SK-N-SH (cell line): ENCODE measurements around the gene NIPSNAP3A. TPM values are rescaled to one million over a fixed set of nuclear protein-coding genes. Genes with fewer than 3 reads are reported as not detected.

Experiments used
- CTCF ChIA-PET: fragments of 300-600, 350-600 bp; formaldehyde crosslinking; extraction: SDS; loops from one replicate; lab custom pipeline; 2021; lab: Yijun Ruan, JAX
- POLR2A ChIA-PET: fragments of 350-600 bp; sonication (Branson Sonifier 250); formaldehyde crosslinking; extraction: SDS; loops from one replicate; lab custom pipeline; 2020; ENCODE audit warnings: antibody characterized with exemption, inconsistent platforms; lab: Yijun Ruan, JAX
- DNase-seq: peaks from one replicate; pipeline ENCODE4 v3.0.0; 2012
- H2AFZ ChIP-seq: fragments of 200-600 bp; sonication (generic); 2 replicates; pipeline ENCODE4 v1.8.1; 2016; ENCODE audit warnings: antibody characterized with exemption, mild to moderate bottlenecking, low read depth
- H3F3A ChIP-seq: fragments of 200-600 bp; sonication (generic); replicated peaks from 2 replicates; pipeline ENCODE3; 2016; ENCODE audit warnings: antibody characterized with exemption, mild to moderate bottlenecking; ENCODE audit not compliant: insufficient read depth
- H3K27ac ChIP-seq, 2 experiments: fragments of 200-500 bp in 1 of 2; fragments of 200-600 bp in 1 of 2; sonication (Bioruptor generic) in 1 of 2; sonication (generic), shearing (Covaris generic) in 1 of 2; 2 replicates each; pipeline versions ENCODE4 v1.5.1 to v1.6.1; 2014 to 2016; ENCODE audit warnings: low read depth in 2 of 2, inconsistent platforms in 1 of 2, low read length in 1 of 2, mild to moderate bottlenecking in 1 of 2, mixed read lengths in 1 of 2
- H3K27me3 ChIP-seq: fragments of 200-600 bp; sonication (generic), shearing (Covaris generic); 2 replicates; pipeline ENCODE4 v1.6.1; 2016; ENCODE audit warnings: mixed run types; ENCODE audit not compliant: insufficient read depth
- H3K36me3 ChIP-seq, 2 experiments: fragments of 200-500 bp in 1 of 2; fragments of 200-600 bp in 1 of 2; sonication (Bioruptor generic) in 1 of 2; sonication (generic) in 1 of 2; replicated peaks in 1 of 2; 2 replicates each; pipeline versions ENCODE3 to v1.5.1; 2014 to 2016; ENCODE audit warnings: low read length in 1 of 2, mild to moderate bottlenecking in 1 of 2; ENCODE audit not compliant: insufficient read depth in 2 of 2, control insufficient read depth in 1 of 2
- H3K4me1 ChIP-seq, 2 experiments: fragments of 200-500 bp in 1 of 2; fragments of 200-600 bp in 1 of 2; sonication (Bioruptor generic) in 1 of 2; sonication (generic), shearing (Covaris generic) in 1 of 2; 2 replicates each; pipeline versions ENCODE4 v1.5.1 to v1.6.1; 2014 to 2016; ENCODE audit warnings: low read depth in 1 of 2, low read length in 1 of 2, mixed run types in 1 of 2; ENCODE audit not compliant: insufficient read depth in 2 of 2, control insufficient read depth in 1 of 2
- H3K4me2 ChIP-seq: fragments of 200-600 bp; sonication (generic), shearing (Covaris generic); 2 replicates; pipeline ENCODE4 v1.6.1; 2017; ENCODE audit warnings: mixed run types
- H3K4me3 ChIP-seq, 2 experiments: fragments of 200-500 bp in 1 of 2; fragments of 200-600 bp in 1 of 2; sonication (Bioruptor generic) in 1 of 2; sonication (generic), shearing (Covaris generic) in 1 of 2; 2 replicates each; pipeline versions ENCODE4 v1.5.1 to v1.8.1; 2014 to 2016; ENCODE audit warnings: low read depth in 2 of 2, inconsistent platforms in 1 of 2, low read length in 1 of 2, mild to moderate bottlenecking in 1 of 2, mixed read lengths in 1 of 2, moderate library complexity in 1 of 2
- H3K79me2 ChIP-seq: fragments of 200-600 bp; sonication (generic); 2 replicates; pipeline ENCODE4 v1.8.1; 2017; ENCODE audit warnings: mild to moderate bottlenecking; ENCODE audit not compliant: insufficient read depth
- H3K9ac ChIP-seq: fragments of 200-600 bp; sonication (generic); 2 replicates; pipeline ENCODE4 v1.6.1; 2017; ENCODE audit warnings: mixed run types
- H3K9me2 ChIP-seq: fragments of 200-600 bp; sonication (generic); 2 replicates; pipeline ENCODE4 v1.6.1; 2017; ENCODE audit warnings: mixed run types
- H3K9me3 ChIP-seq: fragments of 200-600 bp; sonication (generic); 2 replicates; pipeline ENCODE4 v1.6.1; 2017; ENCODE audit warnings: mixed run types, mild to moderate bottlenecking, moderate library complexity
- H4K20me1 ChIP-seq: fragments of 200-600 bp; sonication (generic); 2 replicates; pipeline ENCODE4 v1.6.1; 2017; ENCODE audit warnings: mild to moderate bottlenecking, mixed run types; ENCODE audit not compliant: insufficient read depth
- FOXJ3 ChIP-seq: sonication (generic); formaldehyde crosslinking; IDR thresholded peaks from 2 replicates; pipeline ENCODE4 v1.5.1; 2020; ENCODE audit warnings: mild to moderate bottlenecking, missing genetic modification reagents
- GABPA ChIP-seq: IDR thresholded peaks from 2 replicates; pipeline ENCODE4 v1.4.0; 2012; ENCODE audit warnings: low read depth, mild to moderate bottlenecking
- MXI1 ChIP-seq: IDR thresholded peaks from 2 replicates; pipeline ENCODE4 v1.6.1; 2012; ENCODE audit warnings: mild to moderate bottlenecking, low read depth, low read length, improper control_type of control experiment
- NRF1 ChIP-seq: IDR thresholded peaks from 2 replicates; pipeline ENCODE4 v1.6.1; 2012; ENCODE audit warnings: low read depth, mild to moderate bottlenecking, low read length
- PBX3 ChIP-seq: IDR thresholded peaks from 2 replicates; pipeline ENCODE4; 2012
- RAD21 ChIP-seq: IDR thresholded peaks from 2 replicates; pipeline ENCODE4 v1.6.1; 2012; ENCODE audit warnings: mild to moderate bottlenecking, low read length
- RFX5 ChIP-seq: IDR thresholded peaks from 2 replicates; pipeline ENCODE4 v1.6.1; 2012; ENCODE audit warnings: mild to moderate bottlenecking, improper control_type of control experiment, low read length
- SIN3A ChIP-seq: IDR thresholded peaks from 2 replicates; pipeline ENCODE4 v1.6.1; 2012; ENCODE audit warnings: low read depth, mild to moderate bottlenecking, low read length, moderate library complexity, borderline replicate concordance
- TCF12 ChIP-seq: IDR thresholded peaks from 2 replicates; pipeline ENCODE4 v1.4.0; 2012
- TEAD4 ChIP-seq: IDR thresholded peaks from 2 replicates; pipeline ENCODE4 v1.4.0; 2012; ENCODE audit warnings: mild to moderate bottlenecking, borderline replicate concordance; ENCODE audit not compliant: insufficient read depth
- ZBTB33 ChIP-seq: IDR thresholded peaks from 2 replicates; pipeline ENCODE4 v1.4.0; 2012; ENCODE audit warnings: low read depth, borderline replicate concordance
- WGBS: methylation state at CpG from one replicate; pipeline ENCODE4 v1.1.6; 2017; ENCODE audit warnings: low lambda C conversion rate; 5-methylcytosine and 5-hydroxymethylcytosine counted together
- polyA plus RNA-seq, 3 experiments: library from polyadenylated mRNA; depleted of rRNA; stranded (reverse); fragments of >200 nt; gene quantifications; 2 replicates each; pipeline ENCODE4 v1.2.3, GENCODE V29; 2012
- TF ChIP-seq, protein P1 (sequence below): IDR thresholded peaks from 2 replicates; pipeline ENCODE4 v1.4.0; 2012; ENCODE audit warnings: low read depth, borderline replicate concordance

The NIPSNAP3A gene
- polyA plus RNA-seq, 1 of the 3 experiments (the other 2 are of a cell fraction): 29.2 TPM

- Histone ChIP-seq H3K4me1 (no peaks in the 10 kb centered on the region; a peak in 1 of 4 replicates), H3K9me2 (no peaks in the 10 kb centered on the region), H3K4me3 (no peak overlapping the region), H3K27ac (no peak overlapping the region), H3K9me3 (no peaks in the 10 kb centered on the region), H2AFZ (no peak overlapping the region), H3K9ac (no peak overlapping the region), H3K27me3 (no peaks in the 10 kb centered on the region), H3K4me2 (no peak overlapping the region), H3K36me3 (peaks cover 0 to 8% of the 10 kb centered on the region in 2 experiments), H3K79me2 (no peaks in the 10 kb centered on the region), H3F3A (no peaks in the 10 kb centered on the region), H4K20me1 (no peaks in the 10 kb centered on the region)
- DNase-seq: no peak
- 83% methylated on average over 4 of the region's 4 CpGs for WGBS
- ChIA-PET POLR2A (interaction anchor here (0.5 kb wide), 1 partner anchor 498 kb away, joined by 3 read pairs; no protein-coding TSS in a partner anchor), CTCF (interaction anchor here (1.0 to 2.4 kb wide), 8 partner anchors 29 to 637 kb away, joined by 3 to 12 read pairs (median 4); partner anchors contain the start of gene ABCA1)
- TF ChIP-seq FOXJ3 (CRISPR knock-in tag): no peak
- no peak for TF ChIP-seq RFX5
- TF ChIP-seq PBX3: no peak
- TF ChIP-seq ZBTB33: no peak
- no peak for TF ChIP-seq GABPA
- no peak for TF ChIP-seq SIN3A
- no peak for TF ChIP-seq MXI1
- TF ChIP-seq TEAD4: no peak
- no peak for TF ChIP-seq NRF1
Observed at GRCh38 chr9:104778802-104779201, 31.3 kb downstream of the NIPSNAP3A start.

DNA sequence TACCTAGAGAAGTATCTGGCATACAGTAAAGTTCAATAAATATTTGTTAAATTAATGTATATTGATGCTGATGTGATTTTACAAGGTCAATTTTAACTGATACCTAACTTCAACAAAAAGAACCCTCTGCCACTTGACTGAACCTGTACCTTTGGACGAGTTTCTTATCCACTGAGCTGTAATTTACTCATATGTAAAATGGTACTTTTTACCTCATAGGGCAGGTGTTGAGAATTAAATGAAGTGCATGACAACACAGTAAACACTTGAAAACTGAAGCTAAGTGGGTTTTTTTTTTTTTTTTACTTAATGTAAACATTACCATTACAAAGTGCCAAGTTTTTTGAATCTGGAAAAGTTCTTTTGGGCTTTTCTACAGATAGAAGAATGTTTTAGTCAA lies 31.9 kb downstream of the NIPSNAP3A start:
- no peaks in the 10 kb centered on the region for H3K9me2 ChIP-seq
- no peak overlapping the region for H3K9ac ChIP-seq
- peaks cover 3 to 13% of the 10 kb centered on the region in 2 experiments for H3K36me3 ChIP-seq
- no peaks in the 10 kb centered on the region for H3F3A ChIP-seq
- no peak overlapping the region for H3K27ac ChIP-seq
- no peak for DNase-seq
- H3K79me2 ChIP-seq: no peaks in the 10 kb centered on the region
- H4K20me1 ChIP-seq: no peaks in the 10 kb centered on the region
- no peaks in the 10 kb centered on the region; a peak in 1 of 4 replicates for H3K4me1 ChIP-seq
- no peaks in the 10 kb centered on the region for H3K27me3 ChIP-seq
- ChIA-PET POLR2A (interaction anchor here (0.5 kb wide), 1 partner anchor 497 kb away, joined by 3 read pairs; no protein-coding TSS in a partner anchor), CTCF (interaction anchor here (1.1 to 2.4 kb wide), 6 partner anchors 11 to 636 kb away, joined by 4 to 31 read pairs (median 7); partner anchors contain the start of gene ABCA1)
- H2AFZ ChIP-seq: no peak overlapping the region
- no peak overlapping the region for H3K4me2 ChIP-seq
- TF ChIP-seq, protein P1, sequence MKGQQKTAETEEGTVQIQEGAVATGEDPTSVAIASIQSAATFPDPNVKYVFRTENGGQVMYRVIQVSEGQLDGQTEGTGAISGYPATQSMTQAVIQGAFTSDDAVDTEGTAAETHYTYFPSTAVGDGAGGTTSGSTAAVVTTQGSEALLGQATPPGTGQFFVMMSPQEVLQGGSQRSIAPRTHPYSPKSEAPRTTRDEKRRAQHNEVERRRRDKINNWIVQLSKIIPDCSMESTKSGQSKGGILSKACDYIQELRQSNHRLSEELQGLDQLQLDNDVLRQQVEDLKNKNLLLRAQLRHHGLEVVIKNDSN: no peak
- TF ChIP-seq TCF12: no peak
- TF ChIP-seq RAD21: no peak
- TF ChIP-seq, all 33 proteins: peak for 0
- 81% methylated on average over 1 of the region's 1 CpG for WGBS
- no peak overlapping the region for H3K4me3 ChIP-seq
- no peaks in the 10 kb centered on the region for H3K9me3 ChIP-seq
